Loucy (cell line): Measurements from ENCODE around the gene POT1.

Experiments
- H2AFZ ChIP-seq: fragments of 200-600 bp; sonication (generic); 2 replicates; pipeline ENCODE4 v1.6.0; 2016; ENCODE audit warnings: antibody characterized with exemption, mild to moderate bottlenecking, low read length, moderate library complexity
- H3F3A ChIP-seq: fragments of 200-600 bp; 2 replicates; pipeline ENCODE4 v1.6.0; 2016; ENCODE audit warnings: antibody characterized with exemption, low read depth, mild to moderate bottlenecking
- H3K27me3 ChIP-seq: fragments of 200-600 bp; sonication (generic); 2 replicates; pipeline ENCODE4 v1.6.1; 2014; ENCODE audit warnings: low read length, mild to moderate bottlenecking; ENCODE audit not compliant: insufficient read depth, poor library complexity, severe bottlenecking
- H3K36me3 ChIP-seq: fragments of 200-600 bp; sonication (generic); 2 replicates; pipeline ENCODE4 v1.6.1; 2016; ENCODE audit warnings: low read length; ENCODE audit not compliant: insufficient read depth
- H3K4me1 ChIP-seq: fragments of 200-600 bp; sonication (generic); 2 replicates; pipeline ENCODE4 v1.5.1; 2014; ENCODE audit warnings: low read length, mild to moderate bottlenecking; ENCODE audit not compliant: insufficient read depth, poor library complexity, severe bottlenecking
- H3K4me2 ChIP-seq: fragments of 200-600 bp; sonication (generic); 2 replicates; pipeline ENCODE4 v1.6.0; 2014; ENCODE audit warnings: antibody characterized with exemption, low read length, low read depth, mild to moderate bottlenecking; ENCODE audit not compliant: poor library complexity, severe bottlenecking
- H3K4me3 ChIP-seq: fragments of 200-600 bp; sonication (generic); 2 replicates; pipeline ENCODE4 v1.5.1; 2014; ENCODE audit warnings: low read length, mild to moderate bottlenecking, mixed read lengths; ENCODE audit not compliant: poor library complexity, severe bottlenecking
- H3K79me2 ChIP-seq: fragments of 200-600 bp; sonication (generic); 2 replicates; pipeline ENCODE4 v1.6.1; 2014; ENCODE audit warnings: low read length; ENCODE audit not compliant: insufficient read depth
- H3K9ac ChIP-seq: fragments of 200-600 bp; sonication (generic); 2 replicates; pipeline ENCODE4 v1.6.0; 2014; ENCODE audit warnings: mild to moderate bottlenecking, low read depth, low read length, moderate library complexity; ENCODE audit not compliant: poor library complexity, severe bottlenecking
- H3K9me2 ChIP-seq: fragments of 200-600 bp; sonication (generic); replicated peaks from 2 replicates; pipeline ENCODE4 v1.6.1; 2016; ENCODE audit warnings: low read depth, low read length, mixed read lengths
- H3K9me3 ChIP-seq: fragments of 200-600 bp; sonication (generic); 2 replicates; pipeline ENCODE4 v1.6.1; 2014; ENCODE audit warnings: mild to moderate bottlenecking, antibody characterized with exemption, low read length, low read depth; ENCODE audit not compliant: insufficient read depth
- H4K20me1 ChIP-seq: fragments of 200-600 bp; sonication (generic); 2 replicates; pipeline ENCODE4 v1.6.0; 2014; ENCODE audit warnings: antibody characterized with exemption, low read length, mild to moderate bottlenecking; ENCODE audit not compliant: insufficient read depth, poor library complexity, severe bottlenecking
- EZH2phosphoT487 ChIP-seq: fragments of 200-600 bp; IDR thresholded peaks from 2 replicates; pipeline ENCODE4 v1.6.1; 2018; ENCODE audit warnings: antibody characterized with exemption, mild to moderate bottlenecking, moderate library complexity, borderline replicate concordance
- TF ChIP-seq, protein P1 (sequence below): fragments of 200-600 bp; sonication (generic); conservative IDR thresholded peaks from 2 replicates; pipeline ENCODE4 v1.5.1; 2014; ENCODE audit warnings: mild to moderate bottlenecking, antibody characterized with exemption, low read length

The POT1 gene

DNA sequence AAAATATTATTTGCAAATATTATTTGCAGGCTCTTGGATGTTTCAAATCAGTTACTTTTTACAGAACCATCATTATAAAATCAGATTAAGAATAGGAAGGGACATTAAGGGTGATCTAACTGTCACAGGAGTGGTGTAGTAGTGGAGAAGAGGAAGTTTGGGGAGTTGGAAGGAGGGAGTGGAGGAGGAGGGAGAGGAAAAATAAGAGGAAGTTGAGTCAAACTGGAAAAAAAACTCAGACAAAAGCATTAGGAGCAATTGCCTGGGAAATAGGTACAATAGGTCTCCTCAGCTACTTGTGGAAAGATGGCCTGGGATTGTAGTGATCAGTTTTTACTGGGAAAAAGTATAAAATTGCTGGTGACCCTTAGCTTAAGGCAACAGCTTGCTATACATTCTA, 86.3 kb downstream of the POT1 start:
- Histone ChIP-seq H3K4me3 (no peak overlapping the region), H3K9ac (no peak overlapping the region), H2AFZ (no peak overlapping the region), H4K20me1 (no peaks in the 10 kb centered on the region), H3K27me3 (no peaks in the 10 kb centered on the region), H3K4me2 (no peak overlapping the region), H3K9me2 (no peaks in the 10 kb centered on the region), H3F3A (no peaks in the 10 kb centered on the region), H3K36me3 (peaks cover 19% of the 10 kb centered on the region; the same call in 1 of the 2 replicates), H3K9me3 (no peaks in the 10 kb centered on the region), H3K79me2 (no peaks in the 10 kb centered on the region), H3K4me1 (no peaks in the 10 kb centered on the region)
- TF ChIP-seq, protein P1, sequence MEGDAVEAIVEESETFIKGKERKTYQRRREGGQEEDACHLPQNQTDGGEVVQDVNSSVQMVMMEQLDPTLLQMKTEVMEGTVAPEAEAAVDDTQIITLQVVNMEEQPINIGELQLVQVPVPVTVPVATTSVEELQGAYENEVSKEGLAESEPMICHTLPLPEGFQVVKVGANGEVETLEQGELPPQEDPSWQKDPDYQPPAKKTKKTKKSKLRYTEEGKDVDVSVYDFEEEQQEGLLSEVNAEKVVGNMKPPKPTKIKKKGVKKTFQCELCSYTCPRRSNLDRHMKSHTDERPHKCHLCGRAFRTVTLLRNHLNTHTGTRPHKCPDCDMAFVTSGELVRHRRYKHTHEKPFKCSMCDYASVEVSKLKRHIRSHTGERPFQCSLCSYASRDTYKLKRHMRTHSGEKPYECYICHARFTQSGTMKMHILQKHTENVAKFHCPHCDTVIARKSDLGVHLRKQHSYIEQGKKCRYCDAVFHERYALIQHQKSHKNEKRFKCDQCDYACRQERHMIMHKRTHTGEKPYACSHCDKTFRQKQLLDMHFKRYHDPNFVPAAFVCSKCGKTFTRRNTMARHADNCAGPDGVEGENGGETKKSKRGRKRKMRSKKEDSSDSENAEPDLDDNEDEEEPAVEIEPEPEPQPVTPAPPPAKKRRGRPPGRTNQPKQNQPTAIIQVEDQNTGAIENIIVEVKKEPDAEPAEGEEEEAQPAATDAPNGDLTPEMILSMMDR, result no peak
- TF ChIP-seq EZH2phosphoT487, result no peak

DNA sequence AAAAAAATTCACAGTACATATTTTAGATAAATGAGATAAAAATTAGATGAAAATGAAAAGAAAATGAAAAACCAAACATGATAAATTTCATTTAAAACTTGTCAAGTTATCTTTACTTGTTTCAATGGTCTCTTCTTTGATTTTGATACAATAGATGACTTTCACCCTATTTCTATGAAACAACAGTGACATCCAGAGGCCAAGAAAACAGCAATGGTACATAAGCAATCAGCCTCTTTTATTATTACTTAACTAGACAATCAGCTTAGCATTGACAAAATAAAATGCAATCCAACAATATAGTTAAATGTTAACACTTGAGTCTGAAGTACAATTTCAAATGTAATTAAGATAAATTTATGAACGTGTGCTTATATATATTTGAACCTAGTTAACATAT, 89.2 kb downstream of the POT1 start:
- Histone ChIP-seq H3K4me2 (no peak overlapping the region), H3K9me3 (no peaks in the 10 kb centered on the region), H3F3A (no peaks in the 10 kb centered on the region), H3K79me2 (no peaks in the 10 kb centered on the region), H3K27me3 (no peaks in the 10 kb centered on the region), H3K4me1 (no peaks in the 10 kb centered on the region), H3K36me3 (no peaks in the 10 kb centered on the region), H3K4me3 (no peak overlapping the region), H3K9ac (no peak overlapping the region), H2AFZ (no peak overlapping the region), H3K9me2 (no peaks in the 10 kb centered on the region), H4K20me1 (no peaks in the 10 kb centered on the region)
- TF ChIP-seq EZH2phosphoT487, result no peak
- TF ChIP-seq, protein P1, result peak; percentile 29

DNA sequence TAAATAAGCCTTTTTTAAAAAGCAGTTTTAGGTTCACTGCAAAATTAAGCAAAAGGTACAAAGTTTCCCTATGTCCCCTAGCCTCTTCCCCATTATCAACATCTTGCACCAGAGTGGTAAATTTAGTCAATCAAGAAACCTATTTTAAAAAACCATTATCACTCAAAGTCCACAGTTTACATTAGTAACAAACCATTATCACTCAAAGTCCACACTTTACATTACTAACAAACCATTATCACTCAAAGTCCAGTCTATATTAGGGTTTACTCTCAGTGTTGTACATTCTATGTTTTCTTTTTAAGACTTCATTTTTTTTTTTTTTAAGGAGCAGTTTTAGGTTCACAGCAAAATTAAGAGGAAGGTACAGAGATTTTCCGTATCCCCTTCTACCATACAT, 89.9 kb downstream of the POT1 start:
- Histone ChIP-seq H4K20me1 (no peaks in the 10 kb centered on the region), H3K9ac (no peak overlapping the region), H2AFZ (no peak overlapping the region), H3K9me2 (no peaks in the 10 kb centered on the region), H3K9me3 (no peaks in the 10 kb centered on the region), H3K36me3 (no peaks in the 10 kb centered on the region), H3F3A (no peaks in the 10 kb centered on the region), H3K27me3 (no peaks in the 10 kb centered on the region), H3K4me2 (no peak overlapping the region), H3K4me3 (no peak overlapping the region), H3K79me2 (no peaks in the 10 kb centered on the region), H3K4me1 (no peaks in the 10 kb centered on the region)
- TF ChIP-seq, protein P1, result no peak
- TF ChIP-seq EZH2phosphoT487, result no peak
